Lower leg skin (tissue), 4 donors: ENCODE data around the gene NOMO2. TPM values are rescaled to one million over a fixed set of nuclear protein-coding genes. Genes with fewer than 3 reads are reported as not detected.
"Not testable (repeated sequence)": the region's sequence is repeated elsewhere in the genome, so short reads cannot be mapped to it uniquely, and the experiment has no call there.

Experiments used
- DNase-seq, 2 donors: peaks; one replicate each; pipeline ENCODE4 v3.0.0-alpha.2; 2019; ENCODE audit warnings: low spot score in 2 of 2
- H3K4me3 ChIP-seq: fragments of 200-600 bp; sonication (generic); 2 replicates; pipeline ENCODE4 v1.5.1; 2017; ENCODE audit warnings: mild to moderate bottlenecking, low read depth; ENCODE audit not compliant: poor library complexity, severe bottlenecking
- POLR2A ChIP-seq, 2 donors: fragments of 450-650 bp; IDR thresholded peaks; one replicate each; pipeline ENCODE4 v1.6.1; 2016 to 2017; ENCODE audit warnings: antibody characterized with exemption in 2 of 2, mild to moderate bottlenecking in 1 of 2, moderate library complexity in 1 of 2
- WGBS, 2 donors: methylation state at CpG; one replicate each; pipeline ENCODE4 v1.1.5; 2018; 5-methylcytosine and 5-hydroxymethylcytosine counted together
- intact Hi-C: fragments of 100-400 bp; cut with DNase I; formaldehyde crosslinking; loops from one replicate; pipeline ENCODE4 v1.15.0; 2023; ENCODE audit warnings: low total_unique reads
- total RNA-seq, 4 donors: library from RNA; depleted of rRNA; stranded (reverse); fragments of >200 nt; gene quantifications; one replicate each; pipeline ENCODE4 v1.1.0, GENCODE V29; 2016
- TF ChIP-seq, protein P1 (sequence below), 3 donors: fragments of 450-650 bp; IDR thresholded peaks; one replicate each; pipeline ENCODE4 v1.5.1; 2016; ENCODE audit warnings: antibody characterized with exemption in 3 of 3, mild to moderate bottlenecking in 3 of 3, moderate library complexity in 2 of 3

The NOMO2 gene
- total RNA-seq, 4 donors from 2014 or later, result 45.1 to 84.4 (median 62.5) TPM

DNA sequence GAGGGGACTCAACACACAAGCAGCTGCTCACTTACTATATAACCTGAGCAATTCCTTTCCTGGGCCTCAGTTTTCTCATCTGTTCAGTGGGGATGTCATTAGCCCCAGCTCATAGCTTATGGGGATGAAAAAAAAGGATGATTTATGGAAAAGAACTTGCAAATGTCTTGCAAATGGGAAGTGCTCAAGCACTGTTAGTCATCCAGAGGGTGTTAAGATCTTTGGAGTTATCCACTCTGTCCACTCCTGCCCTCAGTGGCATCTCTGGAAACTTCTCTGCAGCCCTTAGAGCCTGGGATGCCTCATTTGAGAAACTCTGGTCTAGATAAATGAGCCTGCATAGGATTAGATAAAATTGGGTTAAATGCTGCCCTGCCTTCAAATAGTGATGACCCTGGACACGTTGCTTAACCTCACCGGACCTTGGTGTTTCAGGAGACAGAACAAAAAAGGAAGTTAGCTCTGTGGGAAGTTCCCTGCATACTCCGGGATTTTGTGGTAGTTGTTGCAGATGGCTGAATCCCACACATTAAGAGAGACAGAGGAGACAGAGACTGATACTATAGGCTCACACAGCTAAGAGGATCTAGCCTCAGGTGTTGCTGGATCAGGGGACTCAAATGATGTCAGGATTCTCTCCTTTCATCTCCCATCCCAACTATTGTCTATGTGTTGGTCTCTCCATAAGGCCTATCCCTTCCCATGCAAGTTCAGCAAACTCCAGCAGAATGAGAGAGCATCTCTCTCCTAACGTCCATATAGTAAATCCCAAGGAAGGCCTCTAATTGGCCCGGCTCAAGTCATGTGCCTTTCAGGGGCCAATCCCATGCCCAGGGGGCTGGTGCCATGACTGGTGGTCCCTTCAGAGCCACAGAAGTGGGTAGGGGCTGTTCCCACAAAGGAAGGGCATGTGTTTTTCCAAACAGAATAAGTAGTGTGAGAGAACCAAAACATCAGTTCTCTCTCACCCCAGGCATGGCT, 25.0 kb upstream of the NOMO2 start:
- intact Hi-C loops, DNase-seq, H3K4me3 ChIP-seq: not testable (repeated sequence)
- WGBS, 2 donors, result 69 to 100% methylated on average over 2 of the region's 5 CpGs

DNA sequence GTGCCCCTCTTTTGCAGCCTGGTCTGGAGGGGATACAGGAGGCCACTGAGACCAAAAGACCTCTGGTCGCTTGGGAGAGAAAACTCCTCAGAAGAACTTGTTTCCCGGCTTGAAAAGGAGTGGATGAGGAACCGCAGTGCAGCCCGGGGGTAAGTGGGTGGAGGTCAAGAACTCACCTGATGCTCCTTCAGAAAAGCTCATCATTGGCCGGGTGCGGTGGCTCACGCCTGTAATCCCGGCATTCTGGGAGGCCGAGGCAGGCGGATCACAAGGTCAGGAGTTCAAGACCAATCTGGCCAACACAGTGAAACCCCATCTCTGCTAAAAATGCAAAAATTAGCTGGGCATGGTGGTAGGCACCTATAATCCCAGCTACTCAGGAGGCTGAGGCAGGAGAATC, 23.9 kb upstream of the NOMO2 start:
- DNase-seq, H3K4me3 ChIP-seq, intact Hi-C loops: not testable (repeated sequence)
- 90 to 91% methylated on average over 9 of the region's 10 CpGs for WGBS, 2 donors

DNA sequence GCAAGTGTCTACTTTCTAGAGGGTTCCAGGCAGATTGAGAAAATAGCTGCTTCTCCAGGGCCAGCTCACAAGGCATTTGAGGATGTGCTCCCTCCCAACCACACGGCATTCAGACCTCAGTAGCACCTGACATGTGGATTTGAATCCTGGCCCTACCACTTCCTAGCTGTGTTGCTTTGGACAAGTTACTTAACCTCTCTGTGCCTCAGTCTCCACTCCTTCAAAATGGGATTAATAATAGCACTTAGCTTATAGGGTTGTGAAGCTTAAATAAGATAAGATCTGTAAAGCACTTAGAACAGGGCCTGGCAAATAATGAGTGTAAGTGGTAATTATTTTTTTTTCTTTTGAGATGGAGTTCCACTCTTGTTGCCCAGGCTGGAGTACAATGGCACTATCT, 21.0 kb upstream of the NOMO2 start:
- intact Hi-C loops, result no loop called here
- WGBS, 2 donors, result 81 to 92% methylated on average over 1 of the region's 1 CpG
- no peak for DNase-seq
- H3K4me3 ChIP-seq, result no peak overlapping the region
- TF ChIP-seq POLR2A (IDR thresholded peaks at IDR 0.05), result no peak
- TF ChIP-seq, protein P1, sequence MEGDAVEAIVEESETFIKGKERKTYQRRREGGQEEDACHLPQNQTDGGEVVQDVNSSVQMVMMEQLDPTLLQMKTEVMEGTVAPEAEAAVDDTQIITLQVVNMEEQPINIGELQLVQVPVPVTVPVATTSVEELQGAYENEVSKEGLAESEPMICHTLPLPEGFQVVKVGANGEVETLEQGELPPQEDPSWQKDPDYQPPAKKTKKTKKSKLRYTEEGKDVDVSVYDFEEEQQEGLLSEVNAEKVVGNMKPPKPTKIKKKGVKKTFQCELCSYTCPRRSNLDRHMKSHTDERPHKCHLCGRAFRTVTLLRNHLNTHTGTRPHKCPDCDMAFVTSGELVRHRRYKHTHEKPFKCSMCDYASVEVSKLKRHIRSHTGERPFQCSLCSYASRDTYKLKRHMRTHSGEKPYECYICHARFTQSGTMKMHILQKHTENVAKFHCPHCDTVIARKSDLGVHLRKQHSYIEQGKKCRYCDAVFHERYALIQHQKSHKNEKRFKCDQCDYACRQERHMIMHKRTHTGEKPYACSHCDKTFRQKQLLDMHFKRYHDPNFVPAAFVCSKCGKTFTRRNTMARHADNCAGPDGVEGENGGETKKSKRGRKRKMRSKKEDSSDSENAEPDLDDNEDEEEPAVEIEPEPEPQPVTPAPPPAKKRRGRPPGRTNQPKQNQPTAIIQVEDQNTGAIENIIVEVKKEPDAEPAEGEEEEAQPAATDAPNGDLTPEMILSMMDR (IDR thresholded peaks at IDR 0.05), result no peak

DNA sequence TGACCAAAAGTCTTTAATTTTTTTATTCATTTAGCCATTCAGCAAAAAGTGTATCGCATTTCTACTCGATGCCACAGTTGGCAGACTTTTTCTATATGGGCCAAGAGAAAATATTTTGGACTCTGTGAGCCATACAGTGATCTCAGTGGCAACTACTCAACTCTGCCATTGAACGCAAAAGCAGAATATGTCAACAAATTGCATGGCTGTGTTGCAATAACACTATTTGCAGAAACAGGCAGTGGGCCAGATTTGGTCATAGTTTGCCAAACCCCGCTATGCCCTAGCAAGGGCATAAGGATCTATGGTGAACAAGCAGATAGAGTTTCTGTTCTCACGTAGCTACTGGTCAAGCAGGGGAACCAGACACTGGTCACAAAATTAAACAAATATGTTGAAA, 18.5 kb upstream of the NOMO2 start:
- WGBS, 2 donors, result 54 to 66% methylated on average over 3 of the region's 5 CpGs
- H3K4me3 ChIP-seq, intact Hi-C loops, DNase-seq: not testable (repeated sequence)

DNA sequence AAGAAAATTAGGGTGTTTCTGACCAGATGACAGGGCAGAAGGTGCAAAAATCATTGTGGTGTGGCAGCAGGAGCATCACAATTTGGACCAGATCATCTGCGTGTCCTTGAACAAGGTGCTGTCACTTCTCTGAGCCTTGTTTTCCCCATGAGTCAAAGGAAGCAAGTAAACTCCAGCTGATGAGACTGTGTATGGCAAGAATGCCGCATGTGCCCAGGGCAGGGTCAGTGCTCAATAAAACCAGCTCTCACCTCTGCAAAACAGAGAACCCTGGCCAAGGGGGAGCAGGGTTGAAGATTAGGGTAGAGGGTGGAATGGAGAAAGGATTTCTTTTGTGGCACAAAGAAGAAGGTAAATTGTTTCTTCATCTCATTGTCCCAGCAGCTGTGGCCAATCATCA, 17.4 kb upstream of the NOMO2 start:
- intact Hi-C loops, DNase-seq: not testable (repeated sequence)
- 96 to 97% methylated on average over 2 of the region's 2 CpGs for WGBS, 2 donors

DNA sequence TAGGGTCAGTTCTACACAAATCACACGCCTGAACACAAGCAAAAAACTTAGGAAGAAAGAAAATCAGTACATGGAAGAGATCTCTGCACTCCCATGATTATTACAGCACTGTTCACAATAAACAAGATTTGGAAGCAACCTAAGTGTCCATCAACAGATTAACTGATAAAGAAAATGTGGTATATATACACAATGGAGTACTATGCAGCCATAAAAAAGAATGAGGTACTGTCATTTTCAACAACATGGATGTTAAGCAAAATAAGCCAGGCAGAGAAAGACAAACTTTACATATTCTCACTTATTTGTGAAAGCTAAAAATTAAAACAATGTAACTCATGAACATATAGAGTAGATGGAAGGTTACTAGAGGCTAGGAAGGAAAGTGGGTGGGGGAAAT, 16.0 kb upstream of the NOMO2 start:
- H3K4me3 ChIP-seq, intact Hi-C loops, DNase-seq: not testable (repeated sequence)
- 96% methylated on average over 1 of the region's 1 CpG for WGBS, 2 donors

More for the DNA sequence above, 17.4 kb upstream of the NOMO2 start:
- H3K4me3 ChIP-seq, result not testable (repeated sequence)

DNA sequence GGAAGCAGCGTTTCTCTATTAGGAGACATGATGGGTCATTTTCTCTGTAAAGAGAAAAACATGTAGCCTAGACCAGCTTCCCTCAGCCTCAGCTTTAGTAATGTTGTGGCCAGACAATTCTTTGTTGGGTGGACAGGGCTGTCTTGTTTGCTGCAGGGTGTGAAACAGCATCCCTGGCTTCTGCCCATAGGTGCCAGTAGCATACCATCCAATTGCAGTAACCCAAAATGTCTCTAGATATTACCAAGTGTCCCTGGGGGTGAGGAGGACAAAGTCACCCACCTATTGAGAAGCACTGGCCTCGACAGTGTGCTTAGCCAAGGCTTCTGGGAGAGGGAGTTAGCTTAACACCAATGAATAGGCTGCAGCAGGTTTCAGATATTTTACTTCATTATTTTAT, 14.0 kb upstream of the NOMO2 start:
- 46 to 64% methylated on average over 1 to 2 of the region's 2 CpGs for WGBS, 2 donors
- intact Hi-C loops, result not testable (repeated sequence)

DNA sequence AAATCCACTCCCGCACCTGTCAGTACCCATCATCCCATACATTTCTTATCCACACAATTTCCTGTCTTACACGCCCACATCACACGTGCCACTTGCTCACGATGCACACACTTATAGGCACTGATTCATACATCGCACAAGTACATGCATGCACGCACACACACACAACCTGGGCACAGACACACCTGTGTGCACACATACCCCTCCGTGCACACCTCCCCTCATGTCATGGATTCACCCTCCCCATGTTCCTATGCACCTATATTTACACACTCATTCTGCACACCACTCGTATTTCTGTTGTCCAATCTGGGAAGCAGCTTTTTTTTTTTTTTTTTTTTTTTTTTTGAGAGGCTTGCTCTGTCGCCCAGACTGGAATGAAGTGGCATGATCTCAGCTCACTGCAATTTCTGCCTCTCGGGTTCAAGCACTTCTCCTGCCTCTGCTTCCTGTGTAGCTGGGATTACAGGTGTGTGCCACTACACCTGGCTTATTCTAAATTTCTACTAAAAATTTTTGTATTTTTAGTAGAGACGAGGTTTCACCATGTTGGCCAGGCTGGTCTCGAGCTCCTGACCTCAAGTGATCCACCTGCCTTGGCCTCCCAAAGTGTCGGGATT, 13.5 kb upstream of the NOMO2 start:
- H3K4me3 ChIP-seq, intact Hi-C loops, DNase-seq: not testable (repeated sequence)
- WGBS, 2 donors, result 78 to 89% methylated on average over 10 to 11 of the region's 13 CpGs

More for the DNA sequence above, 14.0 kb upstream of the NOMO2 start:
- not testable (repeated sequence) for H3K4me3 ChIP-seq, DNase-seq

DNA sequence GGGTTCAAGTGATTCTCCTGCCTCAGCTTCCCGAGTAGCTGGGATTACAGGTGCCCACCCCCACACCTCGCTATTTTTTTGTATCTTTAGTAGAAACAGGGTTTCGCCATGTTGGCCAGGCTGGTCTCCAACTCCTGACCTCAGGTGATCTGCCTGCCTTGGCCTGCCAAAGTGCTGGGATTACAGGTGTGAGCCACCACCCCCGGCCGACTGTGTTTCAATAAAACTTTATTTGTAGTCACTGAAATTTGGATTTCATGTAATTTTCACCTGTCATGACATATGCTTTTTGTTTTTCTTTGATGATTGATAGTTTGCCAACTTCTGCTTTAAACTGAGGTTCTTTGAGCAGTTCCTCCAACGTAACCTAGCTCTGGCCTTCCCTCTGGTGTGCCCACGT, 12.0 kb upstream of the NOMO2 start:
- DNase-seq, intact Hi-C loops, H3K4me3 ChIP-seq: not testable (repeated sequence)
- 80 to 92% methylated on average over 3 to 5 of the region's 7 CpGs for WGBS, 2 donors

DNA sequence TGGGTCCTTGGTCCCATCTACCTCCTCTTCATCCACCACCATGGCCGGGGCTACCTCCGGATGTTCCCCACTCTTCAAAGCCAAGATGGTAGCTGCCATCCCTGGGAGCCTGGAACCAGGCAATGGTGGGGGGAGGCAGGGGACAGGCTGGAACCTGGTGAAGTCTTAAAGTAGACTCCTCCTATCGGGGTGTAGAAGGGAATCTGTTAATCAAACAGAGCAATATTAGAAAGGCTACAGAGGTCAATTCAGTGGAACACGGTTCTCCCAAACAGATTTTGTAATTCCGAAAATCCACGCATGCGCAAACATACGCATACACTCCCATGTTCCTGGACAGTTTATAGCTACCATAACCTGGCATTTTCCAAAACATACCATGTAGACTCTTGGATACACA, 11.1 kb upstream of the NOMO2 start:
- DNase-seq, H3K4me3 ChIP-seq, intact Hi-C loops: not testable (repeated sequence)
- 80 to 94% methylated on average over 2 to 8 of the region's 8 CpGs for WGBS, 2 donors

DNA sequence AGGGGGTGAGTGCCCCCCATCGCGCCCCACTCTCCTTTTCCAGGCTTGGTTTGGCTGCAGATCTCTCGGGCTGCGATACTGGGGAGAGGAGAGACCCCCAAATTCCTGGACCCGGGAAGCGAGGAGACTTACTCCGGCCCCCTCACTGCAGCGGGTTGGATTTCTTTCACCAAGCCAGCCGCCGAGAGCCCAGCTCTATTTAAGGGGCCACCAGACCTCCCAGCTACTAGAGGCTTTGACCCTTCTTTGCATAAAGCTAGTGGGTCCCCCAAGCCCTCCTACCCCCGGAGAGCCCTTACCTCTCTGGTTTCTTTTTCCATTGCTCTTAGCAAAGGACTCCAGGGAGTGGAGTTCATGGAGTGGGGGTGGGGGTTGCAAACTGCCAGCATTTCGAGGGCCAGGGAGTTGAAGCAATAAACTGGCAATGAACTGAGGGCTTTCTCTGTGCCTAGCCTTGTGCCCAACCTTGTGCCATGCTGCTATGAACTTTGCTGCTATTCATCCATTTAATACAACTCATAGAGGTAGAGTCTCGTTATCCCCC, 9.5 kb upstream of the NOMO2 start:
- H3K4me3 ChIP-seq, DNase-seq, intact Hi-C loops: not testable (repeated sequence)
- 28 to 80% methylated on average over 1 to 4 of the region's 13 CpGs for WGBS, 2 donors

DNA sequence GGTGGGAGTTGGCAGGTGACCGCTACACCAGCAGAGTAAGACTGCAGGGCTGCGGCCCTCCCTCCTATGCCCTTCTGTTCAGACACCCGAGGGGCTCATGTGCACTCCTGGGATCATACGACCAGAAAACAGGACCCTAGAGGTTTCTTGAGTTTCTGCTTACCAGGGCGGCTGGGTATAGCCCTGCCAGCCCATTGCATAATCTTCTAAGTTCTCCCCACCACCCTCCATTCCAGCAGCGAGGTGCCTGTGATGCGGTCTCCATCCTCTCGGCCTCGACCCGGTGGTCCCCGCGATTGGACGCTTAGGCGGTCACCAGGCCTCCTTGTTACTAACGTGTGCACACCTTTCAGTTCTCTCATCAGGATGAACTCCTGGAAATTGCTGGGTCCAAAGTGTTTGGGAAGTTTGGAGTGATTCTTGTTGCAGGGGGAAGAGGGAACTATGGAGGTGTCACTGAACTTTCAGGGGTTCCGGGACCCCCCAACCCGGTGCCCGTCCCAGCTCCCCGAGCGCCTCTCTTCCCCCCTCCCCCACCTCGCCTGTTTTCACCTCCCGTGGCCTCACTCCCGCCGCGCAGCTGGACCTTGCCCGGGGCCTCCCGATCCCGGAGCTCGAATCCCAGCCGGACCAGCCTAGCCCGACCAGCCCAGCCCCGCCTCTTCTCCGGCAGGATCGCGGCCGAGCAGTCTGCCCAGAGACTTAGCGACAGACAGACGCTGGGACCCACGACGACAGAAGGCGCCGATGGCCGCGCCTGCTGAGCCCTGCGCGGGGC, 8.8 kb upstream of the NOMO2 start:
- WGBS, 2 donors, result 14 to 16% methylated on average over 18 to 26 of the region's 46 CpGs
- intact Hi-C loops, H3K4me3 ChIP-seq: not testable (repeated sequence)

More for the DNA sequence above, 8.8 kb upstream of the NOMO2 start:
- DNase-seq, result not testable (repeated sequence)
